Measurements from ENCODE around the gene VWA7. TPM values are rescaled to one million over a fixed set of nuclear protein-coding genes. Genes with fewer than 3 reads are reported as not detected.
A peak's percentile ranks its signal among the peaks of the same experiment; 100 is the strongest.
"Not testable (repeated sequence)": the region's sequence is repeated elsewhere in the genome, so short reads cannot be mapped to it uniquely, and the experiment has no call there.

Gene VWA7
- total RNA-seq, 4 donors from 2014 or later = 1.2 to 8.9 (median 5.4) TPM

DNA sequence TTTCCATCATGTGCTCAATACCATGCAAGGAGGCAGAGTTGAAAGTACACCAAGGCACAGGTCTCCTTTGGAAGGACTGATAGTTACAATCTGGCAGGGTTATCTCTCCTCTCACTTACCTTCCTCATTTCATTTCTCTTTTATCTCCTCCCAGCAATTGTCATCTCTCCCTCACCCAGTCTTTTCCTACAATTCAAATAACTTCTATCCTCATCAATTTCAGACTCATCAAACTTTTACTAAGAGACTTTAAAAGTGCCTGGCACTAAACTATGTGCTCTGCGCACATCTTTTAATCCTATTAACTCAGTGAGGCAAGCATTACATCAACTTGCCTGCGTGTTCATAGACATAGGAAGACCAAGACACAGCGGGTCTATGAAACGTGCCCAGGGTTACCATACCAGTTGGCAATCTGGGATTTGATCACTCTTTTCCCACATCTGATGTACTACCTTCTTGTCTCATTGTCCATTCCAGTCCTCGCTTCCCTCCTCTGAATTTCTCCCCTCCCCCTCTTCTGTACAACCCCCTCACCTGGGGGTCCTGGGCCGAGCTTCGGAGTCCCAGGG lies 17.3 kb upstream of the VWA7 start:
- H3K36me3 ChIP-seq = no peaks in the 10 kb centered on the region
- H3K27ac ChIP-seq = peak overlapping the region in 2 of 3 donors; percentile 91 to 94
- TF ChIP-seq, protein P1, sequence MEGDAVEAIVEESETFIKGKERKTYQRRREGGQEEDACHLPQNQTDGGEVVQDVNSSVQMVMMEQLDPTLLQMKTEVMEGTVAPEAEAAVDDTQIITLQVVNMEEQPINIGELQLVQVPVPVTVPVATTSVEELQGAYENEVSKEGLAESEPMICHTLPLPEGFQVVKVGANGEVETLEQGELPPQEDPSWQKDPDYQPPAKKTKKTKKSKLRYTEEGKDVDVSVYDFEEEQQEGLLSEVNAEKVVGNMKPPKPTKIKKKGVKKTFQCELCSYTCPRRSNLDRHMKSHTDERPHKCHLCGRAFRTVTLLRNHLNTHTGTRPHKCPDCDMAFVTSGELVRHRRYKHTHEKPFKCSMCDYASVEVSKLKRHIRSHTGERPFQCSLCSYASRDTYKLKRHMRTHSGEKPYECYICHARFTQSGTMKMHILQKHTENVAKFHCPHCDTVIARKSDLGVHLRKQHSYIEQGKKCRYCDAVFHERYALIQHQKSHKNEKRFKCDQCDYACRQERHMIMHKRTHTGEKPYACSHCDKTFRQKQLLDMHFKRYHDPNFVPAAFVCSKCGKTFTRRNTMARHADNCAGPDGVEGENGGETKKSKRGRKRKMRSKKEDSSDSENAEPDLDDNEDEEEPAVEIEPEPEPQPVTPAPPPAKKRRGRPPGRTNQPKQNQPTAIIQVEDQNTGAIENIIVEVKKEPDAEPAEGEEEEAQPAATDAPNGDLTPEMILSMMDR (IDR thresholded peaks at IDR 0.05) = no peak
- TF ChIP-seq POLR2A (IDR thresholded peaks at IDR 0.05) = no peak
- DNase-seq = no peak
- no peaks in the 10 kb centered on the region for H3K9me3 ChIP-seq
- H3K4me3 ChIP-seq (replicated peaks in 1 of 3) = peak overlapping the region in 2 of 3 donors; percentile 93 to 96
- H3K4me1 ChIP-seq = peaks cover 11 to 14% of the 10 kb centered on the region in 2 donors
- H3K27me3 ChIP-seq = no peaks in the 10 kb centered on the region
- intact Hi-C loops (cut with DNase I) = no loop called here
- 22 to 24% methylated on average over 7 of the region's 7 CpGs for WGBS, 2 donors

GRCh38 chr6:31793927-31794245 lies 16.8 kb upstream of the VWA7 start:
- intact Hi-C loops (cut with DNase I); H3K27me3 ChIP-seq; H3K9me3 ChIP-seq; H3K4me3 ChIP-seq (replicated peaks in 1 of 3); H3K36me3 ChIP-seq; DNase-seq: not testable (repeated sequence)
- Histone ChIP-seq H3K4me1 (peaks cover 11 to 14% of the 10 kb centered on the region in 2 donors), H3K27ac (peak overlapping the region in 1 of 3 donors; percentile 91)
- 80% methylated on average over 6 of the region's 6 CpGs for whole genome bisulfite sequencing, 2 donors

GRCh38 chr6:31792761-31793171 lies 15.6 kb upstream of the VWA7 start:
- WGBS, 2 donors = 88 to 90% methylated on average over 11 of the region's 12 CpGs
- Histone ChIP-seq H3K27me3 (no peaks in the 10 kb centered on the region), H3K4me3 (replicated peaks in 1 of 3) (no peak overlapping the region), H3K36me3 (no peaks in the 10 kb centered on the region), H3K9me3 (no peaks in the 10 kb centered on the region), H3K4me1 (peaks cover 11 to 14% of the 10 kb centered on the region in 2 donors), H3K27ac (no peak overlapping the region)
- no peak for DNase-seq
- TF ChIP-seq POLR2A (IDR thresholded peaks at IDR 0.05) = no peak
- TF ChIP-seq, protein P1 (IDR thresholded peaks at IDR 0.05) = no peak
- intact Hi-C loops (cut with DNase I) = no loop called here

GRCh38 chr6:31792090-31792374 lies 14.9 kb upstream of the VWA7 start:
- H3K27me3 ChIP-seq = no peaks in the 10 kb centered on the region
- no peak for DNase-seq
- intact Hi-C loops (cut with DNase I) = no loop called here
- WGBS, 2 donors = 93 to 94% methylated on average over 3 of the region's 3 CpGs
- H3K9me3 ChIP-seq = no peaks in the 10 kb centered on the region
- H3K27ac ChIP-seq = no peak overlapping the region
- peaks cover 11 to 14% of the 10 kb centered on the region in 2 donors for H3K4me1 ChIP-seq
- no peaks in the 10 kb centered on the region for H3K36me3 ChIP-seq
- TF ChIP-seq POLR2A (IDR thresholded peaks at IDR 0.05) = no peak
- TF ChIP-seq, protein P1 (IDR thresholded peaks at IDR 0.05) = no peak
- H3K4me3 ChIP-seq (replicated peaks in 1 of 3) = no peak overlapping the region

DNA sequence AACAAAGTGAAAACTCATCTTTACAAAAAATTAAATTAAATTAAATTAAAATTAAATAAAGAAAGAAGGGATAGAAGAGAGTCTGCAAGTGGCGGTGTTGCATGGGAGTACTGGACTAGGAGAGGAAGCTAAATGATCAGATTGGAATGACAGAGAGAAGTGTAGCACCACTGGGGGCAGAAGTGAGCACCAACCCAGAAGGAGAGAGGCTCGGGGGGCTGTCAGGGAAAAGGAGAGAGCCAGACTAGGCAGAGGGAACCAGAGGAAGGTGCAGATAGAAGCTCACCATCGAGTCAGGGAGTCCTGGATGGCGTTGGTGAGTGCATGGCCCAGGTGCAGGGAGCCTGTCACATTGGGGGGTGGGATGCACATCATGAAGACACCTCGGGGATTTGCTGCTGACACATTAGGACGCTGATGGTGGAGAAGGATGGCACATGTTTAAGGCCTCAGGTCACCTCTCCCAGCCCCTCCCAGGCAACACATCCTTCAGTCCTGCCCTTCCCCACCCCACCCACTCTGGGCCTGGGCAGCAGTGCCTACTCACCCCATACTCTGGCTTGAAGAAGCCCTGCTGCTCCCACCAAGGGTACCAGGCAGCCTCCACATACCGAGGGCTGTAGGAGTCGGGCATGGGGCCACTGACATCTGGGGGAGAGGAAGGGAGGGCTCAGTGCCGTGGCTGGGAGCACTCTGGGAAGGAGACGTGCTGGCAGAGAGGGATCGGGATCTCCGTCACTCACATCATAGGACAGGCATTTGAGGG lies 14.4 kb upstream of the VWA7 start:
- 67 to 78% methylated on average over 12 of the region's 12 CpGs for WGBS, 2 donors
- H3K36me3 ChIP-seq = no peaks in the 10 kb centered on the region
- no peak overlapping the region for H3K27ac ChIP-seq
- no peak overlapping the region for H3K4me3 ChIP-seq (replicated peaks in 1 of 3)
- peaks cover 11 to 14% of the 10 kb centered on the region in 2 donors for H3K4me1 ChIP-seq
- no peaks in the 10 kb centered on the region for H3K27me3 ChIP-seq
- no peaks in the 10 kb centered on the region for H3K9me3 ChIP-seq
- TF ChIP-seq, protein P1 (IDR thresholded peaks at IDR 0.05) = peak; percentile 8 to 65 (median 30)
- no peak for TF ChIP-seq POLR2A (IDR thresholded peaks at IDR 0.05)
- peak; percentile 44 to 46 for DNase-seq
- intact Hi-C loops (cut with DNase I) = no loop called here
